Peyer's patch (tissue), 4 donors: Measurements from ENCODE around the gene SLC4A5.

Experiments
- CTCF ChIP-seq, 6 experiments: fragments of 450-650 bp in 4 of 6; fragments of 200-600 bp in 2 of 6; sonication (generic) in 1 of 6; IDR thresholded peaks; one replicate each; pipeline ENCODE4 v1.5.1; 2017 to 2019; ENCODE audit warnings: antibody characterized with exemption in 6 of 6, mild to moderate bottlenecking in 3 of 6, moderate library complexity in 1 of 6
- POLR2A ChIP-seq, 2 donors: fragments of 450-650 bp; IDR thresholded peaks; one replicate each; pipeline ENCODE4 v1.5.1; 2017; ENCODE audit warnings: antibody characterized with exemption in 2 of 2, mild to moderate bottlenecking in 2 of 2, moderate library complexity in 2 of 2

GRCh38 chr2:74261204-74261864, 81.9 kb downstream of the SLC4A5 start:
- TF ChIP-seq CTCF (IDR thresholded peaks at IDR 0.05) (peak in 3 of 6 experiments; percentile 15 to 39 (median 28)), POLR2A (IDR thresholded peaks at IDR 0.05) (no peak)
